ENCODE results near the gene TMEM207.

GRCh38 chr3:190388703-190389102 is 61.0 kb downstream of the TMEM207 start:
- TF ChIP-seq CTCF (IDR thresholded peaks at IDR 0.05; ENCODE audit: low read depth, low read length) (no peak), EZH2phosphoT487 (IDR thresholded peaks at IDR 0.05; ENCODE audit: low read depth) (no peak)

All from OCI-LY3 (cell line).